ENCODE data around the gene WDFY4. TPM values are rescaled to one million over a fixed set of nuclear protein-coding genes. Genes with fewer than 3 reads are reported as not detected.

Gene WDFY4
- total RNA-seq, 1 donor from 2014 or later = 4.3 TPM

DNA sequence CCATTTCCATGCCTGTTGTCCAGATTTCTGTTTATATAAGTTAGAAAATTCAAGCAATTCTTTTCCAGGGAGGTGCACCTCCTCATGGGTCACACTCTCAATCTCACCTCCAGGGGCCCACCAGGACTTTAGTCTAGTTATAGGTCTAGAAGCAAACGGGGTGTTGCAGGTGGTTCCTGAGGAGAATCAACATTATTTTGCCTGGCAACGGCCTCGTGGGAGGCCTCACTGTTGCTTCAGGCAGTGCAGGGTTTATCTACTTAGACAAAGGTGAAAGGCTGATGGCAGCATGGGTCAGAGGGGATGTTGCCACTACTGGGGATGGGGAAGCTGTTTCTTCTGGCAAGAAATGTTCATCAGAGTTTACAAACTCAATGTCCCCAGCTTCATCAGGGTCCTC lies 311.7 kb downstream of the WDFY4 start:
- no peaks in the 10 kb centered on the region for H3K36me3 Mint-ChIP-seq
- TF ChIP-seq, protein P1, sequence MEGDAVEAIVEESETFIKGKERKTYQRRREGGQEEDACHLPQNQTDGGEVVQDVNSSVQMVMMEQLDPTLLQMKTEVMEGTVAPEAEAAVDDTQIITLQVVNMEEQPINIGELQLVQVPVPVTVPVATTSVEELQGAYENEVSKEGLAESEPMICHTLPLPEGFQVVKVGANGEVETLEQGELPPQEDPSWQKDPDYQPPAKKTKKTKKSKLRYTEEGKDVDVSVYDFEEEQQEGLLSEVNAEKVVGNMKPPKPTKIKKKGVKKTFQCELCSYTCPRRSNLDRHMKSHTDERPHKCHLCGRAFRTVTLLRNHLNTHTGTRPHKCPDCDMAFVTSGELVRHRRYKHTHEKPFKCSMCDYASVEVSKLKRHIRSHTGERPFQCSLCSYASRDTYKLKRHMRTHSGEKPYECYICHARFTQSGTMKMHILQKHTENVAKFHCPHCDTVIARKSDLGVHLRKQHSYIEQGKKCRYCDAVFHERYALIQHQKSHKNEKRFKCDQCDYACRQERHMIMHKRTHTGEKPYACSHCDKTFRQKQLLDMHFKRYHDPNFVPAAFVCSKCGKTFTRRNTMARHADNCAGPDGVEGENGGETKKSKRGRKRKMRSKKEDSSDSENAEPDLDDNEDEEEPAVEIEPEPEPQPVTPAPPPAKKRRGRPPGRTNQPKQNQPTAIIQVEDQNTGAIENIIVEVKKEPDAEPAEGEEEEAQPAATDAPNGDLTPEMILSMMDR (IDR thresholded peaks at IDR 0.05; ENCODE audit: unreplicated experiment) = no peak
- no peaks in the 10 kb centered on the region for H3K9me3 Mint-ChIP-seq
- no peak overlapping the region for H3K27ac Mint-ChIP-seq
- H3K27me3 Mint-ChIP-seq (ENCODE audit: low read depth) = peaks cover 27% of the 10 kb centered on the region
- H3K4me1 Mint-ChIP-seq = peaks cover 4% of the 10 kb centered on the region
- H3K4me3 Mint-ChIP-seq = no peak overlapping the region
- no peak for DNase-seq (ENCODE audit: low spot score in 2 of 2, unreplicated experiment in 2 of 2)

DNA sequence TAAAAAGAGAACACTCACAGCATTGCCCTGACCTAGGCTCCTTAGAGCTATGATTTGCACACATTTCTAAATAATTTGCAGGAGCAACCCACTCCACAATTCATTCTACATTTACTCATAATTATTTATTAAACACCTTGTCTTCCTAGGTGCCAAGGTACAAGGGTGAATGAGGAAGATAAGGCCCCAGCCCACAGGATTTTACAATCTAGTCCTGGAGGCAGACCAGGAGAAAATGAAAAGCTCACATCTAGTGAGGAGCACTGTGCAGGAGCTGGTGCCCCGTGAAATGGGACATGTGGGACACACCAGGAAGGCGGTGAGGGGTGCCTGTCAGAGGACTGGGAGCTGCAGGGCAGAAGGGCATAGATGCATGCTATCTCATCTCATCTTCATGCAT lies 314.7 kb downstream of the WDFY4 start:
- Mint-ChIP-seq H3K4me3 (no peak overlapping the region), H3K27me3 (ENCODE audit: low read depth) (peaks cover 20% of the 10 kb centered on the region), H3K9me3 (no peaks in the 10 kb centered on the region), H3K36me3 (no peaks in the 10 kb centered on the region), H3K4me1 (peaks cover 9% of the 10 kb centered on the region), H3K27ac (no peak overlapping the region)
- no peak for DNase-seq (ENCODE audit: low spot score in 2 of 2, unreplicated experiment in 2 of 2)
- TF ChIP-seq, protein P1 (IDR thresholded peaks at IDR 0.05; ENCODE audit: unreplicated experiment) = no peak

- no peak for DNase-seq (ENCODE audit: low spot score in 2 of 2, unreplicated experiment in 2 of 2)
- Mint-ChIP-seq H3K9me3 (no peaks in the 10 kb centered on the region), H3K4me1 (peaks cover 9% of the 10 kb centered on the region), H3K36me3 (no peaks in the 10 kb centered on the region), H3K27me3 (ENCODE audit: low read depth) (peaks cover 17% of the 10 kb centered on the region), H3K27ac (no peak overlapping the region), H3K4me3 (no peak overlapping the region)
- TF ChIP-seq, protein P1 (IDR thresholded peaks at IDR 0.05; ENCODE audit: unreplicated experiment) = no peak
These were observed 316.0 kb downstream of the WDFY4 start for GRCh38 chr10:49000437-49001398.

DNA sequence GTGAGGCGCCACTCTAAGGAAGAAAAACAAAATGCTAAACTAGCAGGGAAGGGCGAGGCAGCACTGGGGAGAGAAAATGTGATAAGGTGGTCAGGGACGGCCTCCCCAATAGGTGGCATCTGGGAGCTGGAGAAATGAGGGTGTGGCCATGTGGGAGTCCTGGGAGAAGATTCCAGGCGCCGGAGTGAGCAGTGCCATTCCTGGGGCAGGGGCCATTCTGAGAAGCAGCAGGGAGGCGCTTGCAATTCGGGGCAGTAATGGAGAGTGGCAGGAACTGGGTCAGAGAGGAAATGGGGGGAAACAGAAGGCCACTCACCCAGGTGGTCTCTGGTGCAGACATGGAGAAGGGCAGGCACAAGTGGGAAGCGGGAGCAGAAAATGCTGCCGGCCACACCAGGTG lies 316.7 kb downstream of the WDFY4 start:
- no peak overlapping the region for H3K4me3 Mint-ChIP-seq
- peaks cover 17% of the 10 kb centered on the region for H3K27me3 Mint-ChIP-seq (ENCODE audit: low read depth)
- no peaks in the 10 kb centered on the region for H3K9me3 Mint-ChIP-seq
- DNase-seq (ENCODE audit: low spot score in 2 of 2, unreplicated experiment in 2 of 2) = no peak
- H3K27ac Mint-ChIP-seq = no peak overlapping the region
- TF ChIP-seq, protein P1 (IDR thresholded peaks at IDR 0.05; ENCODE audit: unreplicated experiment) = no peak
- H3K36me3 Mint-ChIP-seq = no peaks in the 10 kb centered on the region
- H3K4me1 Mint-ChIP-seq = peaks cover 9% of the 10 kb centered on the region

GRCh38 chr10:49001870-49002672 lies 317.4 kb downstream of the WDFY4 start:
- Mint-ChIP-seq H3K4me3 (no peak overlapping the region), H3K4me1 (peaks cover 9% of the 10 kb centered on the region), H3K27ac (no peak overlapping the region), H3K36me3 (no peaks in the 10 kb centered on the region), H3K9me3 (no peaks in the 10 kb centered on the region), H3K27me3 (ENCODE audit: low read depth) (peaks cover 14% of the 10 kb centered on the region)
- TF ChIP-seq, protein P1 (IDR thresholded peaks at IDR 0.05; ENCODE audit: unreplicated experiment) = no peak
- DNase-seq (ENCODE audit: low spot score in 2 of 2, unreplicated experiment in 2 of 2) = no peak

All from mesothelial cell of epicardium (in vitro differentiated cells).